NCI-H187 treated with DMSO at 0.1 percent for 48 hours (cell line): ENCODE measurements around the gene KRTAP4-11.
"Not testable (repeated sequence)": the region's sequence is repeated elsewhere in the genome, so short reads cannot be mapped to it uniquely, and the experiment has no call there.

Source experiments
- DNase-seq: peaks from one replicate; lab custom pipeline; 2025; lab: John Stamatoyannopoulos, UW

Gene KRTAP4-11

GRCh38 chr17:41117846-41118386, at the start of gene KRTAP4-11:
Gene KRTAP4-11 (minus strand): TSS chr17:41118373. CDS start chr17:41118315, 58 bp downstream.
- not testable (repeated sequence) for DNase-seq

- no peak for DNase-seq
Observed at GRCh38 chr17:41167561-41167960, 49.4 kb upstream of the KRTAP4-11 start.

- DNase-seq, result no peak
Observed at GRCh38 chr17:41163828-41164227, 45.7 kb upstream of the KRTAP4-11 start.

GRCh38 chr17:41160648-41161047, 42.5 kb upstream of the KRTAP4-11 start, which contains the start of gene KRTAP4-4:
Gene KRTAP4-4 (minus strand): TSS chr17:41160748. CDS start chr17:41160691, 57 bp downstream.
- no peak for DNase-seq

GRCh38 chr17:41160190-41160589, 42.0 kb upstream of the KRTAP4-11 start:
- not testable (repeated sequence) for DNase-seq

- DNase-seq, result no peak
Observed at GRCh38 chr17:41153856-41154255, 35.7 kb upstream of the KRTAP4-11 start.

GRCh38 chr17:41151525-41151924, 33.4 kb upstream of the KRTAP4-11 start:
- DNase-seq, result no peak

- no peak for DNase-seq
Observed at GRCh38 chr17:41150026-41150425, 31.9 kb upstream of the KRTAP4-11 start.

GRCh38 chr17:41149652-41149985, 31.4 kb upstream of the KRTAP4-11 start, which contains the start of gene KRTAP4-5:
Gene KRTAP4-5 (minus strand): TSS chr17:41149825. CDS start chr17:41149767, 58 bp downstream.
- DNase-seq, result no peak

- not testable (repeated sequence) for DNase-seq
Observed at GRCh38 chr17:41148971-41149651, 30.9 kb upstream of the KRTAP4-11 start.

- no peak for DNase-seq
Observed at GRCh38 chr17:41147531-41148204, 29.5 kb upstream of the KRTAP4-11 start.

GRCh38 chr17:41145261-41145660, 27.1 kb upstream of the KRTAP4-11 start:
- no peak for DNase-seq

GRCh38 chr17:41144846-41145245, 26.7 kb upstream of the KRTAP4-11 start:
- DNase-seq, result no peak

GRCh38 chr17:41141361-41141760, 23.2 kb upstream of the KRTAP4-11 start:
- no peak for DNase-seq

- DNase-seq, result no peak
Observed at GRCh38 chr17:41140360-41141131, 22.4 kb upstream of the KRTAP4-11 start, which contains the start of gene KRTAP4-6. Gene KRTAP4-6 (minus strand): TSS chr17:41140544. CDS start chr17:41140487, 57 bp downstream.

GRCh38 chr17:41139865-41140264, 21.7 kb upstream of the KRTAP4-11 start:
- DNase-seq, result not testable (repeated sequence)

- DNase-seq, result no peak
Observed at GRCh38 chr17:41133880-41134735, 15.9 kb upstream of the KRTAP4-11 start.

GRCh38 chr17:41131979-41132378, 13.8 kb upstream of the KRTAP4-11 start:
- DNase-seq, result no peak

- DNase-seq, result no peak
Observed at GRCh38 chr17:41127371-41127770, 9.2 kb upstream of the KRTAP4-11 start.

GRCh38 chr17:41126412-41126811, 8.2 kb upstream of the KRTAP4-11 start:
- no peak for DNase-seq

GRCh38 chr17:41125064-41125463, 6.9 kb upstream of the KRTAP4-11 start:
- DNase-seq, result no peak
